Subcutaneous adipose tissue (tissue), 4 donors: ENCODE results near the gene PADI2. TPM values are rescaled to one million over a fixed set of nuclear protein-coding genes. Genes with fewer than 3 reads are reported as not detected.

ENCODE experiments used
- total RNA-seq, 4 donors: library from RNA; depleted of rRNA; stranded (reverse); fragments of >200 nt; gene quantifications; one replicate each; pipeline ENCODE4 v1.1.0, GENCODE V29; 2016
- TF ChIP-seq, protein P1 (sequence below): fragments of 450-650 bp; IDR thresholded peaks from one replicate; pipeline ENCODE4 v1.5.1; 2016; ENCODE audit warnings: low read depth, mild to moderate bottlenecking, control low read depth, antibody characterized with exemption, moderate library complexity

PADI2 gene
- total RNA-seq, 4 donors from 2014 or later = 0.19 to 2.9 (median 0.60) TPM

DNA sequence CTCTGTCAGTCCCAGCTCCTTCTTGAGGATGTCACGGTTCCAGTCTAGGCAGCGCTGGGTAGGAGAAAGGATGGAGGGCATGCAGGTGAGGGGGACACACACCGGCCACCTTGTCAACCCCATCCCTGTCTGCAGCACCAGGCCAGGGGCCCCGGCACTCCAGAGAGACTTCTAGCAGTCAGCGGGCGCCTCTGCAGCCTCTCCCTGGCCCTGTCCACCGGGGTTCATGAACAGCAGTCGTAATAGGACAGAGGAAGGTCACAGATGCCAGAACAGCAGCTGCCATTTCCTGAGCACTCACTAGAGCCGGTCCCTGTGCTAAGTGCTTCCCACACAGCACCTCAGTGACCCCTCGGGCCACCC is 49.1 kb downstream of the PADI2 start:
- TF ChIP-seq, protein P1, sequence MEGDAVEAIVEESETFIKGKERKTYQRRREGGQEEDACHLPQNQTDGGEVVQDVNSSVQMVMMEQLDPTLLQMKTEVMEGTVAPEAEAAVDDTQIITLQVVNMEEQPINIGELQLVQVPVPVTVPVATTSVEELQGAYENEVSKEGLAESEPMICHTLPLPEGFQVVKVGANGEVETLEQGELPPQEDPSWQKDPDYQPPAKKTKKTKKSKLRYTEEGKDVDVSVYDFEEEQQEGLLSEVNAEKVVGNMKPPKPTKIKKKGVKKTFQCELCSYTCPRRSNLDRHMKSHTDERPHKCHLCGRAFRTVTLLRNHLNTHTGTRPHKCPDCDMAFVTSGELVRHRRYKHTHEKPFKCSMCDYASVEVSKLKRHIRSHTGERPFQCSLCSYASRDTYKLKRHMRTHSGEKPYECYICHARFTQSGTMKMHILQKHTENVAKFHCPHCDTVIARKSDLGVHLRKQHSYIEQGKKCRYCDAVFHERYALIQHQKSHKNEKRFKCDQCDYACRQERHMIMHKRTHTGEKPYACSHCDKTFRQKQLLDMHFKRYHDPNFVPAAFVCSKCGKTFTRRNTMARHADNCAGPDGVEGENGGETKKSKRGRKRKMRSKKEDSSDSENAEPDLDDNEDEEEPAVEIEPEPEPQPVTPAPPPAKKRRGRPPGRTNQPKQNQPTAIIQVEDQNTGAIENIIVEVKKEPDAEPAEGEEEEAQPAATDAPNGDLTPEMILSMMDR = no peak

- TF ChIP-seq, protein P1 = no peak
Measured at GRCh38 chr1:17069452-17070162, 49.6 kb downstream of the PADI2 start.

- TF ChIP-seq, protein P1 = no peak
Measured at GRCh38 chr1:17068789-17069188, 50.5 kb downstream of the PADI2 start.

GRCh38 chr1:17067465-17068240 is 51.6 kb downstream of the PADI2 start:
- TF ChIP-seq, protein P1 = no peak

GRCh38 chr1:17067069-17067426 is 52.2 kb downstream of the PADI2 start:
- TF ChIP-seq, protein P1 = no peak

DNA sequence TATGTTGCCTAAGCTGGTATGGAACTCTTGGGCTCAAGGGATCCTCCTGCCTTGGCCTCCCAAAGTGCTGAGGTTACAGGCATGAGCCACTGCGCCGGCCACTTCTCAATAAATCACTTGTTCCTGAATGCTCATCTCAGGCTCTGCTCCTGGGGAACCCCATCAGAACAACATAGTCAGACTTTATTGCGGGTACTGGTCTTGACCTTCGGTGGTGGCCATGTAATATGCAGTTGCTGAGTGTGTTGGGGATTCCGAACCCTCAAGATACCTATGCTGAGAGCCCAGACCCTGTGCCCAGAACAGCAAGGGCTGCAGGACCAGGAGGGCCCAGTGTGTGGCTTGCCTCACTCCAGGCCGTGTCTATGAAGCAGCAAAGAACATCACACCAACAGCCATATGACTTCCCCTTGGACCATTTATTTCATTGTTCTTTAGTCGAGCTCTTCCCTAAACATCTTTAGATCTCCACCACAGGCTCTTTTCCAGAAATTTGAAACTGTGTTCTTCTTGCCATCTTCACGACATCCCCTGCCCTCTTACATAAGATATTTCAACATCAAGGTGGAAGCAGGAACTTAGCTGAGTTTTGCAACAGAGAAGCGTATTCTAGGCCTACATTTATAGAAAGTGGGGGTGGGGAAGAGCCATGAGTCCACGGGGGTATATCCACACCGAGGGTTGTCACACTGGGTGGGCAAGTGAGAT is 52.7 kb downstream of the PADI2 start:
- TF ChIP-seq, protein P1 = no peak

GRCh38 chr1:17065666-17066065 is 53.6 kb downstream of the PADI2 start:
- TF ChIP-seq, protein P1 = no peak
